Retina (tissue), 1 donor: Measurements from ENCODE around the gene NTRK1.

Source experiments
- DNase-seq: peaks from one replicate; pipeline ENCODE4 v3.0.0-alpha.2; 2016

NTRK1 gene

DNA sequence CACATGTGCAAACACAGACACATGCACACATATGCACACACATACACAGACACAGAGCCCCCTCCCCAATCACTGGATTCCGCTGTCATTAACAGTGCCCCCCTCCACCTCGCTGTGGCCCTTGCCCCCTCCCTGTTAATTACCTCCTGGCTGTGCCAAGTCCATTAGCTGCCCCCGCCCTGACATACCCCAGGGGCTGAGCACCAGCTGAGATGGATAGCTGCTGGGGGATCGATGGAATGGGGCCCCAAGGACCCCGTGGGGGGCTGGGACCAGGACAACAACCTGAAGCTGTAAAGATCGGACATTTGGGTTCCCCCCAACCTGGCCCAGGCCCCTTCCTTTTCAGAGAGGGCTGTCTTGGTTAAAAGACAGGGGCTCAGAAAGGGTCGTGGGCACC, 23.3 kb downstream of the NTRK1 start:
- DNase-seq: no peak

- DNase-seq: no peak
These were observed 24.0 kb downstream of the NTRK1 start for GRCh38 chr1:156884560-156885184.

- DNase-seq: no peak
These were observed 24.6 kb downstream of the NTRK1 start for GRCh38 chr1:156885314-156885713.

GRCh38 chr1:156885880-156886355, 25.3 kb downstream of the NTRK1 start:
- no peak for DNase-seq

- DNase-seq: no peak
These were observed 26.1 kb downstream of the NTRK1 start for GRCh38 chr1:156886583-156887281.

DNA sequence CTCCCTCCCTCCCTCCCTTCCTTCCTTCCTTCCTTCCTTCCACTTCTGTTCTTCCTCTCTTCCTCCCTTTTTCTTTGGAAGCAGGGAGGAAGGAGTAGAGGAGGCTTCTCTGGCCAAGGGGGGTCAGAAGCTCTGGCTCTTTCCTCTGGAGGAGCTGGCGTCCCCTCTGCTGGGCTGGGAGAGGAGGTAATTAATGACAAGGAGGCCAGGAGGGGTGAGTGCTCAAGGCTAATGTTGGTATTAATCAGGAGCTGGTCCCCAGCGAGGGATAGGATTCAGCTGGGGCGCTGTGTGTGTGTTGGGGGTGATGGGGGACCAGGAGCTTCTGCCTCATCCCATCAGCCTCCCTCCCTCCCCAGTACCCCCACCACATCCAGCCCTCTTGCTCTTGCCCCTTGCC, 26.7 kb downstream of the NTRK1 start:
- no peak for DNase-seq

DNA sequence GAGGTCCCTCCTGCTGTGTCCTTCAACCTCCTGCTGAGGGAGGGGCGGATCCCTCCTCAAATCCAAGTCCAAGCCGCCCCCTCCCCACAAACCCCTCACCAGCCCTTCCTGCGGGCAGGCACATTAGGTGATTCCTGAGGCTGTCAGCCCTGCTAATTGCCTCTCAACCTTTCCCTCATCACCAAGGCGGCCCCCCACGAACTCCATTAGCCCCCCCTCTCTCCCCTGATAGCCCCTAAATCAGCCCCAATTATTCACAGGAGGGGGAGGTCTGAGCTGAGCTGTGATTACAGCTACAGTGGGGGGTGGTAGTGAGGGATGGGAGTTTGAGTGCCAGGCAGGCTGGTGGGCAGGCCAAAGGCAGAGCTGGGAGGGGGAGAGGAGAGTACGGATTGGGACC, 27.1 kb downstream of the NTRK1 start:
- no peak for DNase-seq

- DNase-seq: peak; percentile 83
These were observed 29.3 kb downstream of the NTRK1 start for GRCh38 chr1:156889802-156890580.

- DNase-seq: peak; percentile 92
These were observed 31.8 kb downstream of the NTRK1 start for GRCh38 chr1:156892190-156893047.

DNA sequence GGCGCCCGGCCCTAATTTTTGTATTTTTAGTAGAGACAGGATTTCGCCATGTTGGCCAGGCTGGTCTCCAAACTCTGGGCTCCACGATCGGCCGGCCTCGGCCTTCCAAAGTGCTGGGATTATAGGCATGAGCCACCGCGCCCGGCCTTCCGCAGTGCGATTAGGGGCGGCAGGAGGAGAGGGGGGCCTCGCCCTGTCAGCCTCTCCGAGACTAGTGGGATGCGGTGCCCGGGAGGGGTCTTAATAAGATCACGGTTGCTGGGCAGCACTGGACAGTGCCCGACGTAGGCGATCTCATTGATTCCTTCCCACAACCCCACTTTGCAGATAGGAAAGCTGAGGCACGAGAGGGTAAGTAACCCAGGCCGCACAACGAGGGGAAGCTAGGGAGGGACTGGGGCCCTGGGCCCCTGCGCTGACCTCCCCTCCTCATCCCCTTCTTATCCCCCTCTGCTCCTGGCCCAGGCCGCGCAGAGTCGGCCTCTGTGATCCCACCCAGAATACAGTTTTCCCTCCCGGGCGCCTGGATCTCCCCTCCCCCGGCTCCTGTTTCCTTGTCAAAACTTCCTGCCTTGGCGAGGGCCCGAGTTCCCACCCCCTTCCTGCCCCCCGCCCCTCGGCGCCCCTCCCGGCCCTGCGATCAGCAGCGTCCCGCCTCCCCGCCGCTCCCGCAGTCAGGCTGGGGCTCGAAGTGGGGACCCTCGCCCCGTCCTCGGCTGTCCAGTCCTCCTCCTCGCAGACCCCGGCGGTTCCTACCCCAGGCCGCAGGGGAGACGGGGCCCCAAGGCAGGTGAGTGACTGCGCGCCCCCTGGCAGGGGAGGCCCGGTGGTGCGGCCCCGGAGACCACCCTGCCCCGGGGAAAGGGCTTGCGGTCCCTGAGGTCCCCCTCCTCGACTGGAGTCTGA, 32.6 kb downstream of the NTRK1 start, which contains the start of gene PEAR1:
Gene PEAR1, plus strand, starts transcription at position 671 of the 906 bp plus-strand sequence. CDS start 10,209 bp downstream, outside the sequence.
- DNase-seq: no peak

- no peak for DNase-seq
These were observed 33.3 kb downstream of the NTRK1 start for GRCh38 chr1:156894001-156894400.

DNA sequence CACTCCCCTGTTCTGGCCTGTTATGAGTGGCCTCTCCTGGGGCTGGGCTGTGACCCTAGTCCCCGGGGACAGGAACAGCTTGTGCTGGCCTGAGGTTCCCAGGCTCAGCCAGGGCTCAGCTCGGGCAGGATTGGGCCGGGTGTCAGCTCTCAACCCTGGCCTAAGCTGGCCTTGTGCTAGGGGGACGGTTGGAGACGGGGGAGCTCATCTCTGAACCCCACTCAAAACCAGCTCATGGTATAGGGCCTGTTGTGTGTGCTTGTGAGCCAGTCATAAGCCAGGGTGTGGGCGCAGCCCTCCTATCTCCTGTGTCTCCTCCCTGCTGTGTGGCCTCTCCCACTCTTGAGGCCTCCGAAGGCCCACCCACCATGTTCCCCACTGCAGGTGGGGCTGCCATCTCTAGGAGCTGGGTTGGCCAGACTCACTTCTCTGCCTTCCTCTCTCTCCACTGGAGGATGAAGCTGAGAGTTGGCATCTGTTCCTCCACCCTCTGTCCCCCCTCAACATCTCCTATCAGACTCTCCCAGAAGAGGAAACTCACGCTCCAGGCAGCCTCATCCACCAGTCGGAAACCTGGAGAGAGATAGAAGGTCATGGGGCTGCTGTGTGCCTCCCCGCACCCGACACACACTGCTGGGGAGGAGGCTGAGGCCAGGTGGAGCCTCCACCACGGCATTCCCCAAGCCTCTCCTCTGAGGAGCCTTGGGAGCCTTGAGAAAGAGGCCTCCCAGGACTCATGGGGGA, 34.2 kb downstream of the NTRK1 start:
- DNase-seq: no peak

GRCh38 chr1:156895455-156895812, 34.8 kb downstream of the NTRK1 start:
- DNase-seq: no peak

DNA sequence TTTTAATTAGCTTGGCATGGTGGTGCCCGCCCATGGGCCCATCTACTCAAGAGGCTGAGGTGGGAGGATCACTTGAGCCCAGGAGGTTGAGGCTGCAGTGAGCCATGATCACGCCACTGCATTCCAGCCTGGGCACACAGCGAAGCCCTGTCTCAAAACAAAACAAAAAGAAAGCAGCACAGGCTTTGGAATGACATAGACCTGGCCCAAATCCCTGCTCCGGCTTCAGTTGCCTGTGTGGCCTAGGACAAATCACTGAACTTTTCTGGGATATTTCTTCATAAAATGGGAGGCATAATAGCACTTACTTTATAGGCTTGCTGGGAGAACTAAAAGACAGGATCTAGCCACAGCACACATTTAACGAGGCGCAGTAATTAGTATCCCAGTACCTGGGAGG, 35.3 kb downstream of the NTRK1 start:
- DNase-seq: no peak

DNA sequence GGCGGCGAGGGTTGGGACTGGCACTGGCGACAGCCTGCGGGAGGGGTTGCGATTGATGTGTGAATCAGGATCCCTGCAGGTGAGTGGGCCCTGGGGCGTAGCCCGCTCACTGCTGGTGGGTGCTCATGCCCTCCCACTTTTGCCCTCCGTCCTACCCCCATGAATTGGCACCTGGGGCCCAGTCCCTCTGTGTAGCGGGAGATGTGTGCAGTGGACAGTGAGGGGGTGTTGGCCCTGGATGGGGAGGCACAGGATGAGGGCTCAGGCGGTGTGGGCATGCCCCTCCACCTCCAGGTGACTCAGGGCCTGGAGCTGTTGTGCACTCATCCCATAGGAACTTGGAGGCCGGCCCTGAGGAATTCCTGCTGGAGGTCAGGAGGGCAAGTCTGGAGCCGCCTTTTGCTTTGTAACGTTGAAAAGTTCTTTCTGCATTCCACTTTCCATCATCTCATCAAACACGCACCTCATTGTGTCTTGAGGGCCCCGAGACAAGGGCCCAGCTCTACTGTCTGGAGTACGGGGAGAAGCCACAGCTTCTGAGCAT, 35.9 kb downstream of the NTRK1 start:
- no peak for DNase-seq

DNA sequence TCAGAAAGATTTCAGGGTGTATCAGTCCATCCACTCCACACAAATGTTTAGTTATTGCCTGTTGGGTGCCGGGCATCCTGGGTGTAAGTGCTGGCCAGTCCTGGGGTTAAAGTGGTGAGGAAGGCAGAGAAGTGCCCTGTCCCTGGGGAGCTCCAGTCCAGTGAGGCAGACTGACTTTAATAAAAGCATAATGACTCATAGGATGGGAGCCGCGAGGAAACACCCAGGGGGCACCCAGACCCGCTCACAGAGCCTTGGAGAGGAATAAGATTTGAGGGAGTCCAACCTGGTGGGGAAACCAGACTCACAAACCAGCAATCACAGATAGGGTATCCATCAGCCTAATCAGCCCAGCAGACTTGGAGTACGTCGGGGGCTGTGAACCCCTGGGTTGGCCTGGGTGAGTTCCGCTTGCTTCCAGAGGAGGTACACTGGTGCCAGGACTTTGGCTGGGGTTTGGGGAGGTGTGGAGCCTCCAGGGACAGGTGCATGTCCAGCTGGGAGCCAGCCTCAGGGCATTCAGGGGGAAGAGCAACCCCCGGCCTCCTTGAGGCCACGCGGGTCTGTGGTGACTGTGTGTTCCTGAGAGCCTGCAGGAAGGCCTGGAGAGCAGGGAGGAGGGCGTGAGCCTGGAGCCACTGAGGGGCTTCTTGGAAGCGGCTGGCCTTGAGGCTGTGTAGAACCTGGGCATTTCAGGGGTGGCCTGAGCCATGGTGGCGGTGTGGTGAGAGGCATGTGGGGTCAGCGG, 36.6 kb downstream of the NTRK1 start:
- no peak for DNase-seq

- no peak for DNase-seq
These were observed 37.5 kb downstream of the NTRK1 start for GRCh38 chr1:156898161-156898566.

DNA sequence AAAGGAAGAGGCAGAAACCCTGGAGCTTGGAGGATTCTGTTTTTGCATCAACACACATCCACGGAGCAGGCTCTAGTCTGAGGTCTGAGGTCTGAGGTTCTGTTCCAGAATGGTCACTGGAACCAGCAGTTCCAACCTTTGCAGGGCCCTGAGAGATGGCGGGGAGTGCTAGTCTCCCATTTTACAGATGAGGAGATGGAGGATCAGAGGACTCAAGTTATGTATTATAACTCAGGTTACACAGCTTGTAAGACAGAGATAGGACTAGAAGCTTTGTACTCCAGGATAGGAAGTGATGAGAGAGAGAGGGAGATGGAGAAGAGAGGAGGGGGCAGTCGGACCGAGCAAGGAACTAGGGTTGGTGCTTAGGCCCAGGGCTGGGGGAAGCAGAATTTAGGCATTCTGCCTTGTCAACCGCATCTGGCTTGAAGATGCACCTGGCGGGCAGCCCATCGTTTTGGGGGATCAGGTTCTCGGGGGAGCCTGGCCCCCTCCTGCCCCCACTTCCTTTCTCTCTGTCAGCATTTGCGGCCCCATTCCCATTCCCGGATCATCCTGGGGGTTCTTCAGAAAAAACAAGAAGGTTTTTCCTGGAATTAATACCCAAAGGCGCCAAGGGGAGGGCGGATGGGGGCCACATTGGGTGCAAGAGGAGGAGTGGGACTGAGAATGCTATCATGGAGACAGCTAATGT, 38.5 kb downstream of the NTRK1 start:
- no peak for DNase-seq
